AG20443 (cell line): Measurements from ENCODE around the gene IQGAP2.

Source experiments
- DNase-seq: peaks from one replicate; pipeline ENCODE4 v3.0.0; 2012; ENCODE audit warnings: low spot score, mixed read lengths

IQGAP2 gene

GRCh38 chr5:76449606-76450005 lies 46.5 kb downstream of the IQGAP2 start:
- no peak for DNase-seq

GRCh38 chr5:76450054-76450453 lies 47.0 kb downstream of the IQGAP2 start:
- DNase-seq, result no peak

- no peak for DNase-seq
Measured at GRCh38 chr5:76451031-76451701, 48.1 kb downstream of the IQGAP2 start.

- no peak for DNase-seq
Measured at GRCh38 chr5:76455531-76456133, 52.5 kb downstream of the IQGAP2 start.

GRCh38 chr5:76456258-76456657 lies 53.2 kb downstream of the IQGAP2 start:
- DNase-seq, result no peak

GRCh38 chr5:76457674-76458485 lies 54.8 kb downstream of the IQGAP2 start:
- DNase-seq, result no peak

GRCh38 chr5:76458486-76458830 lies 55.4 kb downstream of the IQGAP2 start:
- DNase-seq, result no peak

GRCh38 chr5:76460104-76460503 lies 57.0 kb downstream of the IQGAP2 start:
- DNase-seq, result no peak

- DNase-seq, result no peak
Measured at GRCh38 chr5:76462097-76462667, 59.1 kb downstream of the IQGAP2 start.

GRCh38 chr5:76467216-76467615 lies 64.1 kb downstream of the IQGAP2 start:
- DNase-seq, result no peak

GRCh38 chr5:76468635-76469425 lies 65.7 kb downstream of the IQGAP2 start:
- DNase-seq, result no peak

- no peak for DNase-seq
Measured at GRCh38 chr5:76469656-76470290, 66.7 kb downstream of the IQGAP2 start.

GRCh38 chr5:76470976-76471375 lies 67.9 kb downstream of the IQGAP2 start:
- no peak for DNase-seq

GRCh38 chr5:76471406-76471805 lies 68.3 kb downstream of the IQGAP2 start:
- DNase-seq, result no peak

- DNase-seq, result no peak
Measured at GRCh38 chr5:76471987-76472334, 68.9 kb downstream of the IQGAP2 start.

- DNase-seq, result no peak
Measured at GRCh38 chr5:76472335-76473008, 69.4 kb downstream of the IQGAP2 start.

GRCh38 chr5:76473009-76473336 lies 69.9 kb downstream of the IQGAP2 start:
- DNase-seq, result no peak

- DNase-seq, result no peak
Measured at GRCh38 chr5:76473661-76474060, 70.6 kb downstream of the IQGAP2 start.

GRCh38 chr5:76474377-76474776 lies 71.3 kb downstream of the IQGAP2 start:
- DNase-seq, result no peak

GRCh38 chr5:76475385-76475784 lies 72.3 kb downstream of the IQGAP2 start:
- DNase-seq, result no peak

GRCh38 chr5:76475936-76476335 lies 72.9 kb downstream of the IQGAP2 start:
- no peak for DNase-seq
